SU-DHL-6 (cell line): ENCODE results near the gene BUD13.

Source experiments
- H2AFZ ChIP-seq: fragments of 200-600 bp; sonication (generic); 2 replicates; pipeline ENCODE4 v1.6.1; 2014; ENCODE audit warnings: low read depth, mild to moderate bottlenecking, moderate library complexity, mixed read lengths, antibody characterized with exemption, low read length; ENCODE audit not compliant: severe bottlenecking
- H3F3A ChIP-seq: fragments of 200-600 bp; shearing (Covaris generic); 2 replicates; pipeline ENCODE4 v1.6.0; 2016; ENCODE audit warnings: antibody characterized with exemption, mild to moderate bottlenecking; ENCODE audit not compliant: insufficient read depth
- H3K27ac ChIP-seq: fragments of 200-600 bp; sonication (generic); 2 replicates; pipeline ENCODE4 v1.5.1; 2016; ENCODE audit warnings: low read depth, mild to moderate bottlenecking, low read length, moderate library complexity, mixed read lengths
- H3K27me3 ChIP-seq: fragments of 200-600 bp; sonication (generic), shearing (Covaris generic); 2 replicates; pipeline ENCODE4 v1.6.0; 2014; ENCODE audit warnings: mild to moderate bottlenecking, low read length
- H3K36me3 ChIP-seq: fragments of 200-600 bp; sonication (generic); 2 replicates; pipeline ENCODE4 v1.6.1; 2014; ENCODE audit warnings: mild to moderate bottlenecking, low read length, mixed read lengths
- H3K4me2 ChIP-seq: fragments of 300-600, 200-600 bp; shearing (Covaris generic), sonication (generic); 2 replicates; pipeline ENCODE4 v1.6.0; 2014; ENCODE audit warnings: low read length, low read depth, mild to moderate bottlenecking; ENCODE audit not compliant: poor library complexity, severe bottlenecking
- H3K4me3 ChIP-seq: fragments of 200-600 bp; sonication (generic); 2 replicates; pipeline ENCODE4 v1.5.1; 2014; ENCODE audit warnings: antibody characterized with exemption, low read length, mild to moderate bottlenecking, mixed read lengths; ENCODE audit not compliant: insufficient read depth, poor library complexity, severe bottlenecking
- H3K79me2 ChIP-seq: fragments of 200-600 bp; sonication (generic); 2 replicates; pipeline ENCODE4 v1.6.1; 2014; ENCODE audit warnings: mild to moderate bottlenecking, low read length, moderate library complexity; ENCODE audit not compliant: insufficient read depth
- H3K9ac ChIP-seq: fragments of 200-600 bp; sonication (generic); 2 replicates; pipeline ENCODE4 v1.7.0; 2014; ENCODE audit warnings: mild to moderate bottlenecking, low read length
- H3K9me2 ChIP-seq: fragments of 200-600 bp; sonication (generic); replicated peaks from 2 replicates; pipeline ENCODE4 v1.6.1; 2014; ENCODE audit warnings: low read length; ENCODE audit not compliant: insufficient read depth
- H3K9me3 ChIP-seq: fragments of 200-600 bp; sonication (generic); 2 replicates; pipeline ENCODE4 v1.6.1; 2014; ENCODE audit warnings: low read length, mixed read lengths; ENCODE audit not compliant: insufficient read depth
- H4K20me1 ChIP-seq: fragments of 200-600 bp; sonication (generic); 2 replicates; pipeline ENCODE4 v1.6.1; 2014; ENCODE audit warnings: low read depth, mild to moderate bottlenecking, antibody characterized with exemption, low read length, moderate library complexity, mixed read lengths
- EZH2phosphoT487 ChIP-seq: fragments of 200-600 bp; sonication (generic), shearing (Covaris generic); conservative IDR thresholded peaks from 2 replicates; pipeline ENCODE4 v1.6.1; 2018; ENCODE audit warnings: mild to moderate bottlenecking, antibody characterized with exemption, low read length, moderate library complexity, mixed read lengths
- TF ChIP-seq, protein P1 (sequence below): fragments of 200-600 bp; sonication (generic); IDR thresholded peaks from one replicate; pipeline ENCODE4 v1.5.1; 2017; ENCODE audit warnings: antibody characterized with exemption, mild to moderate bottlenecking, low read length, moderate library complexity; ENCODE audit not compliant: insufficient read depth, poor library complexity, severe bottlenecking

The BUD13 gene

DNA sequence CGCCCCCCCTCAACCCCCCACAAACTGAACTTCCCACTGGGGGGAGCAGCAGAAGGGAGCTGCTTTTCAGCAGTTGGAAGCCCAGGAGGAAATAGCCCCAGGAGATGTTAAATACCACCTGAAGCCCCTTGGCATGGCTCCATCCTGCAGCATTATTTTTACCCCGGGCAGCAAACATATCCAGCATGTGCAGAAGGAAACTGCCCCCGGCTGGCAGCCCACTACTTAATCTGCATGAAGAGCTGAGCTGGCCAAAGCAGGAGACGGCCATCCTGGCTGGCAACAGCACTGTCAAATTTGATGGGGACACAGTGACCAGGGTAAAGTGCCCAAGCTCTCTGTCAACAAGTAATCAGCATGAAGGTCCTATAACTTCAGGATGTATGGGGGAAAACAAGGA lies 32.0 kb downstream of the BUD13 start:
- no peak for TF ChIP-seq EZH2phosphoT487
- TF ChIP-seq, protein P1, sequence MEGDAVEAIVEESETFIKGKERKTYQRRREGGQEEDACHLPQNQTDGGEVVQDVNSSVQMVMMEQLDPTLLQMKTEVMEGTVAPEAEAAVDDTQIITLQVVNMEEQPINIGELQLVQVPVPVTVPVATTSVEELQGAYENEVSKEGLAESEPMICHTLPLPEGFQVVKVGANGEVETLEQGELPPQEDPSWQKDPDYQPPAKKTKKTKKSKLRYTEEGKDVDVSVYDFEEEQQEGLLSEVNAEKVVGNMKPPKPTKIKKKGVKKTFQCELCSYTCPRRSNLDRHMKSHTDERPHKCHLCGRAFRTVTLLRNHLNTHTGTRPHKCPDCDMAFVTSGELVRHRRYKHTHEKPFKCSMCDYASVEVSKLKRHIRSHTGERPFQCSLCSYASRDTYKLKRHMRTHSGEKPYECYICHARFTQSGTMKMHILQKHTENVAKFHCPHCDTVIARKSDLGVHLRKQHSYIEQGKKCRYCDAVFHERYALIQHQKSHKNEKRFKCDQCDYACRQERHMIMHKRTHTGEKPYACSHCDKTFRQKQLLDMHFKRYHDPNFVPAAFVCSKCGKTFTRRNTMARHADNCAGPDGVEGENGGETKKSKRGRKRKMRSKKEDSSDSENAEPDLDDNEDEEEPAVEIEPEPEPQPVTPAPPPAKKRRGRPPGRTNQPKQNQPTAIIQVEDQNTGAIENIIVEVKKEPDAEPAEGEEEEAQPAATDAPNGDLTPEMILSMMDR: no peak
- Histone ChIP-seq H3K27ac (no peak overlapping the region), H3K4me3 (no peak overlapping the region), H3K27me3 (no peaks in the 10 kb centered on the region), H3K36me3 (no peaks in the 10 kb centered on the region), H3F3A (no peaks in the 10 kb centered on the region; the same call in 1 of the 2 replicates), H3K9me3 (no peaks in the 10 kb centered on the region), H3K9ac (no peak overlapping the region), H2AFZ (no peak overlapping the region), H3K4me2 (no peak overlapping the region), H3K9me2 (no peaks in the 10 kb centered on the region), H3K79me2 (no peaks in the 10 kb centered on the region), H4K20me1 (no peaks in the 10 kb centered on the region)

DNA sequence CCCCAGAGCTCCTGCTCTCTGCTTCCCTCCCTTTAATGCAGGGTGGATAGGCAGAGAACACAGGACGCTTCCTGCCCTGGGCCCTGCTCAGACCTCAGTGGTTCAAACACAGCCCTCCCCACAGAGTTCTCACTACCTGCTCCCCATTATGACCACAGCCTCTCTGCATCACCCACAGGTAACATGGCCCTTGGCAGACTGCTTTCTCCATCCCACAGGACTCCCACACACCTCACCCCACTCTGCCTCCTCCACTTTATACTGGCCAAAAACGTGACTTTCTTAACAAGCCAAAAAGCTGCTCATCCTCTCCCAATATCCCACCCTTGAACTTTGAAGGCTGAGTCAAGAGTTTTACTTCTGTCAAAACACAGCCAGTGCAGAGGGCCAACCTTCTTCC lies 33.8 kb downstream of the BUD13 start:
- no peaks in the 10 kb centered on the region for H3K36me3 ChIP-seq
- no peak overlapping the region for H2AFZ ChIP-seq
- no peak for TF ChIP-seq EZH2phosphoT487
- TF ChIP-seq, protein P1: no peak

DNA sequence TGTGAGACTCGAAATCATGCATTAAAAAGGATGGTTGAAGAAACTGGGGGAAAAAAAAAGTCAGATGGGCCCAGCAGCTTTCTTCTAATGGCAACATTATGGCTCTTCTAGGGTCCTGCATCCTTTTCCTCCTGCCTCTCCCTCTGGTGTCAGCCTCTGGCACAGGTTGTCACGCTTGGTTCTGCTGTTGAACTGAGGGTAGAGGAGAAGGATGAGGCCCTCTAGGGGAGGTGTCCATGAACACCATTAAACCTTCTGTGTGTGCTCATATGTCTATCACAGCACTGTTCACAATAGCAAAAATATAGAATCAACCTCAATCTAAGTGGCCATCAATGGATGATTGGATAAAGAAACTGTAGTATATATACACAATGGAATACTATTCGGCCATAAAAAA lies 36.0 kb downstream of the BUD13 start:
- H3K36me3 ChIP-seq: no peaks in the 10 kb centered on the region
- no peak overlapping the region for H2AFZ ChIP-seq
- H3K9ac ChIP-seq: no peak overlapping the region
- no peaks in the 10 kb centered on the region for H3K9me2 ChIP-seq
- no peak overlapping the region for H3K4me2 ChIP-seq
- H3K9me3 ChIP-seq: no peaks in the 10 kb centered on the region
- no peaks in the 10 kb centered on the region for H4K20me1 ChIP-seq
- TF ChIP-seq, protein P1: no peak
- TF ChIP-seq EZH2phosphoT487: no peak
- no peaks in the 10 kb centered on the region for H3K79me2 ChIP-seq
- no peak overlapping the region for H3K4me3 ChIP-seq
- no peak overlapping the region for H3K27ac ChIP-seq
- no peaks in the 10 kb centered on the region for H3K27me3 ChIP-seq
- H3F3A ChIP-seq: no peaks in the 10 kb centered on the region

More for the DNA sequence above, 33.8 kb downstream of the BUD13 start:
- no peak overlapping the region for H3K4me3 ChIP-seq
- H3K79me2 ChIP-seq: no peaks in the 10 kb centered on the region
- no peaks in the 10 kb centered on the region for H4K20me1 ChIP-seq
- no peak overlapping the region for H3K4me2 ChIP-seq
- H3K9ac ChIP-seq: no peak overlapping the region
- H3K9me2 ChIP-seq: no peaks in the 10 kb centered on the region
- H3K27me3 ChIP-seq: no peaks in the 10 kb centered on the region
- H3K9me3 ChIP-seq: no peaks in the 10 kb centered on the region
- H3K27ac ChIP-seq: no peak overlapping the region
- no peaks in the 10 kb centered on the region; the same call in 1 of the 2 replicates for H3F3A ChIP-seq
